GM12874 (cell line): ENCODE results near the gene FAM13C.
A peak's percentile ranks its signal among the peaks of the same experiment; 100 is the strongest.

Source experiments
- CTCF ChIP-seq: IDR thresholded peaks from 2 replicates; pipeline ENCODE4 v1.5.1; 2011; ENCODE audit warnings: low read depth, mild to moderate bottlenecking, control low read depth, low read length, moderate library complexity; ENCODE audit not compliant: insufficient read depth

Gene FAM13C

DNA sequence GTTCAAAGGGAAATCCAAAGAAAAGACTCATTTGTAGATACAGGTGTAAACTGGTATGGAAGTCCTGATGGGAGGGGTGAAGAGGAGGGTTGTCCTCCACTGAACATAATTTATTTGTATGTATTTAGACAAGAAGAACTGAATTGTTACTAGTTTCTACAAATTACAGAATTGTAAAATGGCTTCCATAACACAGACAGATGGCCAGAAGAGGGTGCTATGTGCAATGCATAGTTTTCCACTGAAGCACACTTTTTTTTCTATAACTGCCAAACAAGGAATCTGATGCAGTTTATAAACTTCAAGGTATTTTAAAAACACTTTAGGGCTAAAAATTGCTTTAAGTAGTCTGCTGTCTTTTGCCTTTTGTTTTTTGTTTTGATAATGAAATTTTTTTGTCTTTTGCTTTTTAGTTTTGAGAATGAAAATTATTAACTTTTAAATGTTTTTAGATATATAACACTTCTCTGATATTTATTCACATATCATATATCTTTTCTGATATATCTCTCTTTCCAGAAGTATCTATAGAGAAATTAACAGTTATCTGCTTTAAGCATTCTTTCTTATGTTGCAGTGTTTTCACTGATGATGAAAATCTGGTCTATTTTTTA, 127.4 kb downstream of the FAM13C start:
- TF ChIP-seq CTCF = peak; percentile 56

DNA sequence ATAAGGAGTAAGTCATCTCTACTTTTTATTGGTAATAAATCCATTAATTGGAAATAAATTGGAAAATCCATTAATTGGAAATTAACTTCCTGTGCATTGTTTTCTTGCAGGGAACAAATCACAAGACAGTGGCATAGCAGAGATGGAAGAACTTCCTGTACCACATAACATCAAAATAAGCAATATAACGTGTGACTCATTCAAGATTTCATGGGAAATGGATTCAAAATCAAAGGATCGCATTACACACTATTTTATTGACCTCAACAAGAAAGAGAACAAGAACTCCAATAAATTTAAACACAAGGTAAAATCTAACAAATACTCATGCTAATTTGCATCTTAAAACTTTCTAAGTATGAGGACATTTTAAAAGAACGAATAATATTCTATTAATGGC, 128.2 kb downstream of the FAM13C start:
- TF ChIP-seq CTCF = no peak

DNA sequence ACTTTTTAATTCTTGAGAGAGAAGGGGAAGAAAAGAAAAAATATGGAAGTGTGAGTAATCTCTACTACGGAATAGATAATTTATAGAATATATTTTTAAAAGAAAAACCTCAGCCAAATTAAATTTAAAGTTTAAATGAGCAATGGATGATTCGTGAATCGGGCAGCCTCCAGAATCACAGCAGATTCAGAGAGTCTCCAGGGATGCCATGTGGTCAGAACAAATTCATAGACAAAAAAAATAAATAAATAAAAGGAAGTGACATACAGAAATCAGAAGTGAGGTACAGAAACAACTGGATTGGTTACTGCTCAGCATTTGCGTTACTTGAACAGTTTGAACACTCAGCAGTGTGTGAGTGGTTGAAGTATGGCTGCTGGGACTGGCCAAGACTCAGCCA, 132.9 kb downstream of the FAM13C start:
- no peak for TF ChIP-seq CTCF

GRCh38 chr10:59227136-59227673, 135.1 kb downstream of the FAM13C start:
- TF ChIP-seq CTCF = no peak

DNA sequence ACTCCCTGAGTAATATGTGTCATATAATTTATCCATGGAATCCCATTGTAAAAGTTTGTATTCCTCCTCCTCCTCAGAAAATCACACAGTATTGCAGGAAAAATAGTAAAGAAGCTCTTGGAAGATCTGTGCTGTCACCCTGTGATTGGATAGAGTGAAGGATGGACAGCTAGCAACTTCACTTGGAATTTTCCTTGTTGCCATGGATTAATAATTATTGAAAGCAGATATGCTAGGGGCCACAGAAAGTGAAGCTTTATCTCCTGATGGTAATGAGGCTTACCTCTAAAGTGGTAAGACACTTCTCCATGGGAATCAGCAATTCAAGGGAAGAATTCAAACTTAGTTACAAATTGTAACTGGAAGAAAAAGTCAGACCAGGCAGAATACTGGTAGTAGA, 137.1 kb downstream of the FAM13C start:
- TF ChIP-seq CTCF = no peak

DNA sequence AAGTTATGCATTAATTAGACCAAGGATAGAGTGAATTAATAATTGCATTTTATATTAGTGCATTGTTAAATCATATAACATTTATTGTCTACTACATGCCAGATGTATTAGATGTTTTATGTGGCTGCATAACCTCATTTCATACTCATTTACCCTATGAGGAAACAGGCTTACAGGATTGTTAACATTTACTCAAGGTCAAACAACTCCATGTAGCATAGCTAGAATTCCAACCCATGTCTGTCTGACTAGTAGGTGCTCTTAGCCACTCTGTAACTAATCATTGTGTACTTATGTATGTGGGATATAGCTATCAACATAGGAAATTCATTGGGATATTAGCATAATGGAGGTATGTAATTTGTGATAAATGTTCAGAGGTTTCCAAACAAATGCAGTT, 139.6 kb downstream of the FAM13C start:
- TF ChIP-seq CTCF = no peak

- TF ChIP-seq CTCF = no peak
Measured at GRCh38 chr10:59216178-59216869, 146.0 kb downstream of the FAM13C start.
